Suppressor macrophage treated with lipopolysaccharide for 1 hour (primary cell): Measurements from ENCODE around the gene SAT1.

Experiments used
- DNase-seq, 3 donors: peaks; one replicate each; pipeline ENCODE4 v3.0.0-alpha.2; 2020 to 2022

SAT1 gene

GRCh38 chrX:23811656-23812055 is 28.7 kb downstream of the SAT1 start:
- DNase-seq, result peak in 1 of 3 donors; percentile 28

GRCh38 chrX:23813808-23814207 is 30.8 kb downstream of the SAT1 start:
- no peak for DNase-seq

GRCh38 chrX:23815376-23815775 is 32.4 kb downstream of the SAT1 start:
- DNase-seq, result no peak

GRCh38 chrX:23816179-23816578 is 33.2 kb downstream of the SAT1 start:
- DNase-seq, result no peak

- no peak for DNase-seq
Observed at GRCh38 chrX:23817979-23818336, 35.0 kb downstream of the SAT1 start.

- DNase-seq, result no peak
Observed at GRCh38 chrX:23819385-23820234, 36.6 kb downstream of the SAT1 start.

- no peak for DNase-seq
Observed at GRCh38 chrX:23820235-23820782, 37.3 kb downstream of the SAT1 start.

GRCh38 chrX:23821847-23822246 is 38.9 kb downstream of the SAT1 start:
- no peak for DNase-seq

- no peak for DNase-seq
Observed at GRCh38 chrX:23822397-23822796, 39.4 kb downstream of the SAT1 start.

GRCh38 chrX:23822841-23823240 is 39.9 kb downstream of the SAT1 start:
- DNase-seq, result no peak

- no peak for DNase-seq
Observed at GRCh38 chrX:23825675-23826074, 42.7 kb downstream of the SAT1 start.

- no peak for DNase-seq
Observed at GRCh38 chrX:23826216-23826615, 43.2 kb downstream of the SAT1 start.

GRCh38 chrX:23826653-23827052 is 43.7 kb downstream of the SAT1 start:
- DNase-seq, result peak in 1 of 3 donors; percentile 26

GRCh38 chrX:23828881-23829280 is 45.9 kb downstream of the SAT1 start:
- no peak for DNase-seq

GRCh38 chrX:23832721-23833120 is 49.7 kb downstream of the SAT1 start:
- no peak for DNase-seq
